CD4-positive, alpha-beta T cell (primary cell): ENCODE measurements around the gene ADAM19. TPM values are rescaled to one million over a fixed set of nuclear protein-coding genes. Genes with fewer than 3 reads are reported as not detected.

Experiments
- ATAC-seq: fragments of 200-7000 bp; cut with Tn5 transposase; one replicate; pipeline ENCODE4 v1.10.0; 2022; ENCODE audit warnings: mild to moderate bottlenecking; ENCODE audit not compliant: poor library complexity
- CTCF ChIA-PET: fragments of 350-600 bp; sonication (Branson Sonifier 250); formaldehyde crosslinking; loops from one replicate; lab custom pipeline; 2021; ENCODE audit warnings: antibody characterized with exemption, inconsistent platforms; lab: Charles Lee
- POLR2A ChIA-PET: fragments of 350-600 bp; sonication (Branson Sonifier 250); formaldehyde crosslinking; loops from one replicate; lab custom pipeline; 2021; ENCODE audit warnings: antibody characterized with exemption, inconsistent platforms; lab: Charles Lee
- DNase-seq, 14 experiments: peaks; one replicate each; pipeline ENCODE4 v3.0.0-alpha.2; 2013 to 2020; ENCODE audit warnings: mixed read lengths in 2 of 14
- H3K27ac ChIP-seq, 2 donors: one replicate each; pipeline versions ENCODE4 v1.5.1 to v1.7.0; 2013; ENCODE audit warnings: low read length in 2 of 2, low read depth in 1 of 2, mild to moderate bottlenecking in 1 of 2
- H3K27me3 ChIP-seq, 2 experiments: 1 replicate in 1 of 2; 2 replicates in 1 of 2; pipeline versions ENCODE4 v1.6.1 to v1.7.0; 2013; ENCODE audit warnings: low read length in 2 of 2, control low read depth in 1 of 2, mild to moderate bottlenecking in 1 of 2, moderate library complexity in 1 of 2; ENCODE audit not compliant: insufficient read depth in 2 of 2, control insufficient read depth in 1 of 2
- H3K36me3 ChIP-seq: one replicate; pipeline ENCODE4 v1.6.1; 2013; ENCODE audit warnings: low read length, control low read depth; ENCODE audit not compliant: insufficient read depth
- H3K4me1 ChIP-seq: one replicate; pipeline ENCODE4 v1.6.1; 2013; ENCODE audit warnings: low read length, control low read depth; ENCODE audit not compliant: insufficient read depth
- H3K4me3 ChIP-seq: one replicate; pipeline ENCODE4 v1.5.1; 2013; ENCODE audit warnings: mild to moderate bottlenecking, low read length, moderate library complexity
- H3K9me3 ChIP-seq, 2 experiments: 1 replicate in 1 of 2; 2 replicates in 1 of 2; pipeline versions ENCODE4 v1.6.1 to v1.7.0; 2013; ENCODE audit warnings: low read length in 2 of 2, mild to moderate bottlenecking in 2 of 2, control low read depth in 1 of 2, moderate library complexity in 1 of 2; ENCODE audit not compliant: control insufficient read depth in 1 of 2, insufficient read depth in 1 of 2
- H3K27ac Mint-ChIP-seq: one replicate; pipeline ENCODE4 v1.8.0; 2020; ENCODE audit warnings: mixed read lengths
- H3K27me3 Mint-ChIP-seq: one replicate; pipeline ENCODE4 v1.8.0; 2021; ENCODE audit warnings: mixed read lengths
- H3K36me3 Mint-ChIP-seq: one replicate; pipeline ENCODE4 v1.8.0; 2021; ENCODE audit warnings: low read depth, mixed read lengths
- H3K4me1 Mint-ChIP-seq: one replicate; pipeline ENCODE4 v1.8.0; 2021; ENCODE audit warnings: low read depth, mixed read lengths
- H3K4me3 Mint-ChIP-seq: one replicate; pipeline ENCODE4 v1.8.0; 2020; ENCODE audit warnings: mild to moderate bottlenecking, mixed read lengths
- H3K9me3 Mint-ChIP-seq: one replicate; pipeline ENCODE4 v1.8.0; 2020; ENCODE audit warnings: mixed read lengths
- CTCF ChIP-seq: fragments of 200-600 bp; IDR thresholded peaks from one replicate; pipeline ENCODE4 v1.8.0; 2022; ENCODE audit warnings: antibody characterized with exemption, mild to moderate bottlenecking
- intact Hi-C, 2 experiments: fragments of 100-400 bp; cut with DNase I in 1 of 2; cut with micrococcal nuclease in 1 of 2; formaldehyde crosslinking; loops; one replicate each; pipeline versions ENCODE4 v1.15.1 to v1.9.0; 2023 to 2025; cut with DNase I, micrococcal nuclease
- total RNA-seq, 174 experiments: library from RNA in 2 of 174; stranded (reverse) in 2 of 174; gene quantifications; one replicate each; pipeline ENCODE4 v1.2.3 and lab custom pipeline; 2021 to 2026

The ADAM19 gene
- total RNA-seq, 2 experiments from 2014 or later = 26.7 to 29.1 TPM

- intact Hi-C loops = no loop called here
- H3K27ac Mint-ChIP-seq = peak overlapping the region; percentile 56
- peaks cover 39% of the 10 kb centered on the region for H3K36me3 ChIP-seq
- no peak overlapping the region for H3K4me3 Mint-ChIP-seq
- peaks cover 20% of the 10 kb centered on the region for H3K36me3 Mint-ChIP-seq
- no peak for DNase-seq
- H3K4me1 Mint-ChIP-seq = peaks cover 65% of the 10 kb centered on the region
- no peaks in the 10 kb centered on the region for H3K9me3 ChIP-seq
- ChIA-PET POLR2A (interaction anchor here (1.5 kb wide), 1 partner anchor 11 kb away, joined by 3 read pairs; no protein-coding TSS in a partner anchor), CTCF (interaction anchor here (2.2 kb wide), 1 partner anchor 11 kb away, joined by 5 read pairs; no protein-coding TSS in a partner anchor)
- H3K27me3 Mint-ChIP-seq = no peaks in the 10 kb centered on the region
- no peaks in the 10 kb centered on the region for H3K9me3 Mint-ChIP-seq
- H3K4me1 ChIP-seq = peaks cover 81% of the 10 kb centered on the region
- no peak for ATAC-seq
- no peak overlapping the region for H3K4me3 ChIP-seq
- TF ChIP-seq CTCF = no peak
- no peak overlapping the region for H3K27ac ChIP-seq
- H3K27me3 ChIP-seq = no peaks in the 10 kb centered on the region
These were observed 17.5 kb downstream of the ADAM19 start for GRCh38 chr5:157558041-157558595.

- Histone ChIP-seq H3K36me3 (peaks cover 26% of the 10 kb centered on the region), H3K9me3 (no peaks in the 10 kb centered on the region), H3K27me3 (no peaks in the 10 kb centered on the region), H3K4me1 (peaks cover 74% of the 10 kb centered on the region), H3K27ac (no peak overlapping the region), H3K4me3 (no peak overlapping the region)
- H3K27me3 Mint-ChIP-seq = no peaks in the 10 kb centered on the region
- H3K9me3 Mint-ChIP-seq = no peaks in the 10 kb centered on the region
- H3K4me3 Mint-ChIP-seq = no peak overlapping the region
- no peak for DNase-seq
- peaks cover 64% of the 10 kb centered on the region for H3K4me1 Mint-ChIP-seq
- no peak for ATAC-seq
- ChIA-PET CTCF (interaction anchor here (2.2 kb wide), 1 partner anchor 12 kb away, joined by 5 read pairs; no protein-coding TSS in a partner anchor), POLR2A (interaction anchor here (1.5 kb wide), 1 partner anchor 10 kb away, joined by 3 read pairs; no protein-coding TSS in a partner anchor)
- peak overlapping the region; percentile 11 for H3K27ac Mint-ChIP-seq
- intact Hi-C loops = no loop called here
- no peak for TF ChIP-seq CTCF
- peaks cover 9% of the 10 kb centered on the region for H3K36me3 Mint-ChIP-seq
These were observed 18.8 kb downstream of the ADAM19 start for GRCh38 chr5:157556615-157557418.

GRCh38 chr5:157555037-157555640 lies 20.4 kb downstream of the ADAM19 start:
- Histone ChIP-seq H3K9me3 (no peaks in the 10 kb centered on the region), H3K27me3 (no peaks in the 10 kb centered on the region), H3K4me3 (no peak overlapping the region), H3K4me1 (peaks cover 63% of the 10 kb centered on the region), H3K27ac (peak overlapping the region; percentile 22 to 30), H3K36me3 (peaks cover 13% of the 10 kb centered on the region)
- no peak overlapping the region for H3K4me3 Mint-ChIP-seq
- DNase-seq (no peak), ATAC-seq (no peak)
- no peaks in the 10 kb centered on the region for H3K27me3 Mint-ChIP-seq
- peaks cover 60% of the 10 kb centered on the region for H3K4me1 Mint-ChIP-seq
- ChIA-PET POLR2A (interaction anchor here (1.2 kb wide), 1 partner anchor 14 kb away, joined by 3 read pairs; no protein-coding TSS in a partner anchor), CTCF (interaction anchor here (1.3 kb wide), 1 partner anchor 9 kb away, joined by 3 read pairs; no protein-coding TSS in a partner anchor)
- peak overlapping the region; percentile 48 for H3K27ac Mint-ChIP-seq
- intact Hi-C loops = no loop called here
- H3K36me3 Mint-ChIP-seq = no peaks in the 10 kb centered on the region
- peaks cover 3% of the 10 kb centered on the region for H3K9me3 Mint-ChIP-seq
- TF ChIP-seq CTCF = no peak
